Lower leg skin (tissue), 4 donors: ENCODE data around the gene TBX10. TPM values are rescaled to one million over a fixed set of nuclear protein-coding genes. Genes with fewer than 3 reads are reported as not detected.
A peak's percentile ranks its signal among the peaks of the same experiment; 100 is the strongest.
"Not testable (repeated sequence)": the region's sequence is repeated elsewhere in the genome, so short reads cannot be mapped to it uniquely, and the experiment has no call there.

ENCODE experiments used
- DNase-seq, 2 donors: peaks; one replicate each; pipeline ENCODE4 v3.0.0-alpha.2; 2019; ENCODE audit warnings: low spot score in 2 of 2
- H3K4me3 ChIP-seq: fragments of 200-600 bp; sonication (generic); 2 replicates; pipeline ENCODE4 v1.5.1; 2017; ENCODE audit warnings: mild to moderate bottlenecking, low read depth; ENCODE audit not compliant: poor library complexity, severe bottlenecking
- CTCF ChIP-seq, 3 donors: fragments of 450-650 bp; IDR thresholded peaks; one replicate each; pipeline ENCODE4 v1.5.1; 2016; ENCODE audit warnings: antibody characterized with exemption in 3 of 3, mild to moderate bottlenecking in 3 of 3, moderate library complexity in 2 of 3
- POLR2A ChIP-seq, 2 donors: fragments of 450-650 bp; IDR thresholded peaks; one replicate each; pipeline ENCODE4 v1.6.1; 2016 to 2017; ENCODE audit warnings: antibody characterized with exemption in 2 of 2, mild to moderate bottlenecking in 1 of 2, moderate library complexity in 1 of 2
- WGBS, 2 donors: methylation state at CpG; one replicate each; pipeline ENCODE4 v1.1.5; 2018; 5-methylcytosine and 5-hydroxymethylcytosine counted together
- intact Hi-C: fragments of 100-400 bp; cut with DNase I; formaldehyde crosslinking; loops from one replicate; pipeline ENCODE4 v1.15.0; 2023; ENCODE audit warnings: low total_unique reads
- total RNA-seq, 4 donors: library from RNA; depleted of rRNA; stranded (reverse); fragments of >200 nt; gene quantifications; one replicate each; pipeline ENCODE4 v1.1.0, GENCODE V29; 2016

Gene TBX10
- total RNA-seq, result not detected

GRCh38 chr11:67639438-67639859, at the start of gene TBX10:
TSS of gene TBX10 (minus strand) at chr11:67639763. CDS start at chr11:67639472, 291 bp downstream.
- intact Hi-C loops, result no loop called here
- 77 to 81% methylated on average over 18 of the region's 18 CpGs for WGBS, 2 donors
- H3K4me3 ChIP-seq, result no peak within 1 kb of the TSS
- DNase-seq, result no peak
- TF ChIP-seq POLR2A (IDR thresholded peaks at IDR 0.05), result no peak
- TF ChIP-seq CTCF (IDR thresholded peaks at IDR 0.05), result no peak

- 80 to 82% methylated on average over 4 of the region's 4 CpGs for WGBS, 2 donors
- TF ChIP-seq CTCF (IDR thresholded peaks at IDR 0.05) (no peak), POLR2A (IDR thresholded peaks at IDR 0.05) (no peak)
- H3K4me3 ChIP-seq, result no peak overlapping the region
- intact Hi-C loops, result no loop called here
- no peak for DNase-seq
Measured at GRCh38 chr11:67689178-67689577, 49.6 kb upstream of the TBX10 start.

- TF ChIP-seq CTCF (IDR thresholded peaks at IDR 0.05) (no peak), POLR2A (IDR thresholded peaks at IDR 0.05) (no peak)
- DNase-seq, result no peak
- no peak overlapping the region for H3K4me3 ChIP-seq
- 80 to 83% methylated on average over 2 of the region's 2 CpGs for WGBS, 2 donors
- intact Hi-C loops, result no loop called here
Measured at GRCh38 chr11:67687986-67688385, 48.4 kb upstream of the TBX10 start.

GRCh38 chr11:67685641-67686332, 46.2 kb upstream of the TBX10 start:
- DNase-seq, result peak in 1 of 2 donors; percentile 57
- H3K4me3 ChIP-seq, intact Hi-C loops: not testable (repeated sequence)
- WGBS, 2 donors, result 57 to 58% methylated on average over 8 of the region's 8 CpGs

GRCh38 chr11:67682126-67683034, 42.8 kb upstream of the TBX10 start:
- H3K4me3 ChIP-seq, intact Hi-C loops: not testable (repeated sequence)
- DNase-seq, result peak in 1 of 2 donors; percentile 82
- 59 to 62% methylated on average over 14 of the region's 14 CpGs for WGBS, 2 donors

- intact Hi-C loops, result no loop called here
- DNase-seq, result no peak
- WGBS, 2 donors, result 70 to 73% methylated on average over 3 of the region's 3 CpGs
- no peak overlapping the region for H3K4me3 ChIP-seq
- TF ChIP-seq CTCF (IDR thresholded peaks at IDR 0.05) (no peak), POLR2A (IDR thresholded peaks at IDR 0.05) (no peak)
Measured at GRCh38 chr11:67680696-67681470, 41.3 kb upstream of the TBX10 start.
